ENCODE measurements around the gene FALEC. TPM values are rescaled to one million over a fixed set of nuclear protein-coding genes. Genes with fewer than 3 reads are reported as not detected.

Gene FALEC
- polyA plus RNA-seq, 1 donor = 1.1 TPM

DNA sequence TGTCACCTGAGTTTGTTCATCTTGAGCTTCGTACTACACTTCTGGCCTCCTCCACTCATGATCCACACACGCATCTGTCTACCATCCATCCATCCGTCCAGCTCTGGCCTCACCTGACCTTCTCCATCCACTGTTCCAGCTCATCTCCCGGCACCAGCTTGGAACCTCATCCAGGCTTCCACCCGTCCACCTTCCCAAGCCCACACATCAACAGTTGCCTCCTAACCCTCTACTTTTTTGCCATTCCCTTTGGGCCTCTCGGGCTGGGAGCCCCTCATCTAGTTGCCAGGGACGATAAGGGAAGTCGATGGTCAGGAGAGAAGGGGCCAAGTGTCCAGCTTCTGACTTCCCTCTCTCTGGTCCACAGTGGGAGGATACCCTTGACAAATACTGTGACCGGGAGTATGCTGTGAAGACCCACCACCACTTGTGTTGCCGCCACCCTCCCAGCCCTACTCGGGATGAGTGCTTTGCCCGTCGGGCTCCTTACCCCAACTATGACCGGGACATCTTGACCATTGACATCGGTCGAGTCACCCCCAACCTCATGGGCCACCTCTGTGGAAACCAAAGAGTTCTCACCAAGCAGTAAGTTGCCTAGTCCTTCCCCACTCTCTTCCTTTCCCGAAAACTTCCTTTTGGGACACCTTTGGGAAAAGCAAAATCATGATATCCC is 3.4 kb upstream of the FALEC start:
- no peak for DNase-seq (ENCODE audit: low read depth)

DNA sequence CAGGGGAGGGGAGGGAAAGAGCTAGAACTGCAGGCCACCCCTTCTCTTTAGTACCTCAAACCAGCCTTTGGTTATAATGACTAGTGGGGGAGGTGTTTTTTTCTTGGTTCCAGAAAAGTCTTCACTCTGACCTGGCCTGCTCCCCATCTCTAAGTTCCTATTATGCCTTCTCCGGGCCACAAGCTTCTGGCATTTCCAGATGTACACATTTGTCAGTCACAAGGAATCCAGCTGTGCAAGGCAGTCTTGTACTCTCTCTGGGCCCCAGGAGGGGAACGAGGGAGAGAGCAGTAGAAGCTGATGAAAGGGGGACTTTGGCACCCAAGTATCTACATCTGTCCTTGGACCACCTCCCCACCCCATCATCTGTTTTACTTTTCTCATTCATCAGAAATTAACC is 2.7 kb upstream of the FALEC start:
- DNase-seq (ENCODE audit: low read depth) = no peak

DNA sequence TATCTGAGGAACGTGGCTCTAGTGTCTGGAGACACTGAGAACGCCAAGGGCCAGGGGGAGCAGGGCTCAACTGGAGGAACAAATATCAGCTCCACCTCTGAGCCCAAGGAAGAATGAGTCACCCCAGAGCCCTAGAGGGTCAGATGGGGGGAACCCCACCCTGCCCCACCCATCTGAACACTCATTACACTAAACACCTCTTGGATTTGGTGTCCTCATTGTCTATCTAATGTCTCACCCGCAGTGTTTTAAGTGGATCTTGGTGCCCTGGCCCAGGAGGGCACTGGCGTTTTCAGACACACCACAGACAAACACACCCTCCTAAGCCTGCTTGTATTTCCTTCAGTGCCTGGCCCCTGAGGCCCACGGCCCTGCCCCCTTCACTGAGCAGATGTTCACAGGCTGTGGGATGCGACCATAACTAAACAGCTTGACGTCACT is 2.2 kb upstream of the FALEC start:
- DNase-seq (ENCODE audit: low read depth) = no peak

- DNase-seq (ENCODE audit: low read depth) = no peak
Measured at GRCh38 chr1:150514260-150514659, 1.3 kb upstream of the FALEC start.

DNA sequence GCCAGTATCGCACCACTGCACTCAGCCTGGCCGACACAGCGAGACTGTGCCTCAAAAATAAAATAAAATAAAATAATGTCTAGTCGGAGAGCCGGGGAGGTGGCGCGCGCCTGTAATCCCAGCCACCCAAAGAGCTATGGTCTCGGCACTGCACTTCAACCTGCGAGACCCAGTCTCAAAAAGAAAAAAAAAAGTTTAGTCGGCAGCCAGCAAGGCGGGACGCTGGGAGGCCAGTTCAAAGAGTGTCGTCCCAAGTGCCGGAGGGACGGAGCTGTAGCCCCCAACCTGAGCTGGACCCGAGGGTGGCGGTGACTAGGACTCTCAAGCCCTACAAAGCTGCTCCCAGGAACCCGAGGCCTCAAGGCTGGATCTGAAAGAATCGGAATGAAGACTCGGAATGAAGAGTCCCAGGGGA is 632 bp upstream of the FALEC start:
- DNase-seq (ENCODE audit: low read depth) = no peak

GRCh38 chr1:150516050-150516591 is 569 bp downstream of the FALEC start:
- DNase-seq (ENCODE audit: low read depth) = no peak

DNA sequence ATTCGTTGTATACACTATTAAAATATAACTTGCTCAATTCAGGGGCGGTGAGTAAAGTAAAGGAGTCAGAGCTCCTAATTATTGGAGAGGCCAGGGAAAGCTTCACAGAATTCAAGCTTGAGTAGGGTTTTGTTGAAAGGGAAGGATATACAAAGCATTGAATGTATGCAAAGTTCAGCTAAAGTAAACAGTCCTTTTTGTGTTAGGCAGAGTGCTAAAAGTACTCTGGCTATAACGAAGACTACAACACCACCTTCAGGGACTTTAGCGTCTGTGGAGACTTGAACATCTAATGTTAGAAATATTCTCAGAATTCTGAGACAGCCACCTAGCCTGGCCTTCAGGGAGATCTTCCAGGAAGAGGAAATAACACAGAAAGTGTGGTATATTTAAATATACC is 1.1 kb downstream of the FALEC start:
- no peak for DNase-seq (ENCODE audit: low read depth)

- no peak for DNase-seq (ENCODE audit: low read depth)
Measured at GRCh38 chr1:150521196-150521968, 5.8 kb downstream of the FALEC start.

DNA sequence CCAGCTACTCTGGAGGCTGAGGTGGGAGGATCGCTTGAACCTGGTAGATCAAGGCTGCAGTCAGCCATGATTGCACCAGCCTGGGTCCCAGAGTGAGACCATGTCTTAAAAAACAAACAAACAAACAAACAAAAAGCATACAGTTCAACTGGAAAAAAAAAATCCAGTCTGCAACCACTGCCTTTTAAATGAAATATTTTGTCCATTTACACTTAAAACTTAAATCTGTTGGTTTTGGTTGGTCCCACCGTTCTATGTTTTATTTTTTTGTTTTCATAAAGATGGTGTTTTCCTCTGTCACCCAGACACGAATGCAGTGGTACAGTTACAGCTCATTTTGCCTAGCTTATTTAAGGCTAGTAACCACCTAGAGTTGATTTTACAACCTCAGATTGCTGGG is 9.8 kb downstream of the FALEC start:
- DNase-seq (ENCODE audit: low read depth) = no peak

GRCh38 chr1:150528196-150528595 is 12.6 kb downstream of the FALEC start:
- no peak for DNase-seq (ENCODE audit: low read depth)

DNA sequence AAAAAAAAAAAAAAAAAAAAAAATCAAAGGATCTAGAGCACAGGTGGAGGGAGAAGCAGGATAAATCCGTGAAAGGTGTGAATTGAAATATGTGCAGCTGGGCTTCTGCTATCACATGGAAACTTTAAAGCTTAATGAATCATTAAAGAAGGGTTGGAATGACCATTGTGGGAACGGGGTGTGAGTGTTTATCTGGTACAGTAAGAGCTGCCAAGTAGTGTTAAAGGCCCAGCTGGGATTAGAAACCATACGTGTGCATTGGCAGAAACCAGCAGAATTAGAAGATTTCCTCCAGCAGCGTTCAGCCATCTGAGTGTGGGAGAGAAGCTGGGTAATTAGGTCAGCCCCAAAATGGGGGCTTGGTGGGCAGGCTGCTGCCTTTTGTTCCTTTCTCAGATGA is 13.5 kb downstream of the FALEC start:
- DNase-seq (ENCODE audit: low read depth) = no peak

- DNase-seq (ENCODE audit: low read depth) = no peak
Measured at GRCh38 chr1:150530491-150531159, 15.1 kb downstream of the FALEC start.

GRCh38 chr1:150532860-150533259 is 17.3 kb downstream of the FALEC start:
- DNase-seq (ENCODE audit: low read depth) = no peak

GRCh38 chr1:150534002-150534401 is 18.4 kb downstream of the FALEC start:
- no peak for DNase-seq (ENCODE audit: low read depth)

DNA sequence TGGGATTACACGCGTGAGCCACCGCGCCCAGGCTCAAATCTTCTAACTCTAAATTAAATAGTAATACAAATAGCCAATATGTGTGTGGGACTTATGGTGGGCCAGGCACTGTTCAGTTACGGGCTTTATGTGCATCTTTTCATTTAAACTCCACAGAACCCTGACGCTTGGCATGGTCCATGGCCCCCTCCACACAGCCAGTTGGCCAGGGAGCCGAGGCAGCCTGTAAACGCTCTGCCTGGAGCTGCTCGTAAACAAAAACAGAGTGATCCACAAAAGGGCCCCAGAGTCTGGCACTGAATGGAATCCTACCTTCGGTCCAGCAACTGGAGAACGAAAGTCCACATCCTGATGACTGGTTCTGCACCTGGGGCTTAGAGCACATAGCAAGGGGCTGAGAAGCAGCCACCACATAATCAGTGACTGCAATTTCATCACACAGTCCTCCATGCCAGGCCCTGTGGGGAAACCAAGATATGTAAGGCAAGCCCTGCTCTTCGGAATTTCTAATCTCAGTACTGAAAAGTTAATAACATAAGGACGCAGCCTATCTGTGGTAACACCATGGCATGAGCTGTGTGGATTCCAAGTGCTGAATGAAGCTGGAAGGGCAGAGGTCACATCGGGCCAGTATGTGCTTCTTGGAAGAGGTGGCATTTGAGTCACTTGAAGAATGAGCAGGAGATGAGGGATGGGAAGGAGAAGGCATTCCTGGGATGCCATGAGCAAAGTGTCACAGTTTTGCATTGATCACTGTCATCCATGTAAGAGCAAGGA is 20.1 kb downstream of the FALEC start:
- no peak for DNase-seq (ENCODE audit: low read depth)

DNA sequence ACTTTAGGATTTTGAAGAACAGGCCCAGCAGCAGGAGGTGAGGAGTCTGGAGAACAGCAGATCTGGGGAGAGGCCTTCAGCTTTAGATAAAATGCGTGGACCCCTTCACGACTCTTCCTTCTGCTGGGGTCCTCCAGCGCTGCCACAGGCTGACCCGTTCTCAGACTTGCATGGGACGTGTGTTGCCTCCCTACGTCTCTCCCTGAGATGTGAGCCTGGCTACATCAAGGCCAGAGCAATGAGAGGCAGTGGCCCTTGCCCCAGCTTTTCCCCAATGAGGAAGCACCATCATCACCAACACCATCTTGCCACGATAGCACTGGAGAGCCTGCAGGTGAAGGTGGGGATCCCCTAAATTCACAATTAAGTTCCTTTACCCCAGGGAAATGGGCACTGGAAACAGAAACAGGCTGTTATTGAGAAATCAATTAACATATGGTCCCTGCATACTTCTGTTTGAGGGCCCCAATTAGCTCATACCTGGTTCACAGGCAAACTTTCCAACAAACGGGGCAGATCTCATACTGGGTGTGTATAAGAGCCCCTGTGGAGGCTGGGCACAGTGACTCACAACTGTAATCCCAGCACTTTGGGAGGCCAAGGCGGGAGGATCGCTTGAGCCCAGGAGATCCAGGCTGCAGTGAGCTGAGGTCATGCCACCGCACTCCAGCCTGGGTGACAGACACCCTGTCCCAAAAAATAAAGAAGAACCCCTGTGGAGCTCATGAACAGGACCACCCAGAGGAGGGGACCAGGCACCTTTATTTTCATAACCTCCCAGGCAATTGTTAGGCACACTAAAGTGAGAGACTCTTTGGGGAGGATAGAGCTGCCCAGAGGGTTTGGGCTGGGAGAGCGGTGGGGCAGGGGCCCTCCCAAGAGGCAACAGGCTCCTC is 21.5 kb downstream of the FALEC start:
- DNase-seq (ENCODE audit: low read depth) = no peak

DNA sequence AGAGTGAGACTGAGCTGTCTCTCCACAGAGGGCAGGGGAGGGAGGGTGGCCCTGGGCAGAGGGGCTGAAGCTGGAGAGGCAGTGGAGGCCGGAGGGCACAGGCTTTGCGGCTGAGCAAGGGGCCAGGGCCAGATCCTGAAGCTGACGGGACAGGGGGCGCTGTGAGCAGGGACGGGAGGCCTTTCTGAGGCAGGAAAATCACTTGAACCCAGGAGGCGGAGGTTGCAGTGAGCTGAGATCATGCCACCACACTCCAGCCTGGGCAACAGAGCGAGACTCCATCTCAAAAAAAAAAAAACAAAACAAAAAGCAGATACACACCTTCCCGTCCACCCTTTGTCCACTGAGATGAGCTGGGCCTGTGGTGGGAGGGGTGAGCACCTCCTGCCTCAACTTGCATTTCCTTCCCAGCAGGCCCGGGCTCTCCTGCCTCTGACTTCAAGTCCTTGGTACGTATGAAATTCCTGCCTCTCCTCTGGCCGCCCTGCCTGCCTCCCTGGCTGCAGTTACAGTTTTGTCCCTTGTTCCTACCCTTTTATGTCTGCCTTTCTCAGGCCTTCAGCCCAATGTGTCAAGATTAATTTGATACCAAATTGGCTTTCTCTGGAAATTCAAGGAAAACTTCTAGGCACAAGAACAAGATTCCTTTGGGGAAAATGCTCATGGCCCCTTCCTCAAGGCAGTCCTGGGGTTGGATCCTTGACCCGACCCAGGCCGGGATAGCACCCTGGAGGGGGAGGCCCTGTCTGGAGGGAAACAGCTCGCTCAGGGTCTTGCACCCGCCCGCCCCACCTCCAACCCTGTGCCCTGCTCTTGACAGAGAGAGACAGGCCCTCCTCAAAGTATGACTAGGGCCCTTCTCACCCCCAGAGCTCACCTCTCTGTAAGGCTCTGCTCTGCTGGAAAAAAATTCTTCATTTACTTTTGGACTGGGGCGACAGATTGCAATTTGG is 22.5 kb downstream of the FALEC start:
- DNase-seq (ENCODE audit: low read depth) = no peak

DNA sequence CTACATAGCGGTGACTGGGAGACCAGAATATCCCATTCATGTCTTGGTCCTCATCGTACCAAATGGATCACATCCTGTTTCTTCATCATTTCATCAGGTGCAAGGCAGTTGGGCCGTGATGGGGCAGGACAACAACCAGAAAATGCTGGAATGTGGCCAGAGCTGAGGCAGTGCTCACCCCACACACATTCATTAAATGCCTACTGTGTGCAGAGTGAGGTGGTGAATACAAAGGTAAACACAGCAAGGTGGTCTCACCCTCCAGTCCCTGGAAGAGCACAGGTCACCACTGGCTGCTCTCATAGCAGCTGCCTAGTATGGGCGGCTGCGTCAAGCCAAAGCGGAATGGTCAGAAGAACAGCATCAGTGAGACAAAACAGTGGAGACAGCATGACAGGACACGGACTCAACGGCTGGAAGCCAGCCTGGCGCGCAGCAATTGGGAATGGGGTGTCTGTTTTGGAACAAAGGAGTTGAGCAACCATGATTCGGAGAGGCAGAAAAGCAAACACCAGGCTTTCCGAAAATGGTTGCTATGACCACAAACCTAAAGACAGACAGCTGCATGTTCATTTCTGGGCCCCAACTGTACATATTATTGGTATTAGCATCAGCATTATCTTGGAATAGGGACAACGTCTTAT is 28.1 kb downstream of the FALEC start:
- DNase-seq (ENCODE audit: low read depth) = no peak

- no peak for DNase-seq (ENCODE audit: low read depth)
Measured at GRCh38 chr1:150544204-150544603, 28.7 kb downstream of the FALEC start.

Measured in forelimb muscle (tissue), 1 donor.